HG03457 (cell line): Measurements from ENCODE around the gene AK5.

Experiments used
- ATAC-seq: cut with Tn5 transposase; IDR thresholded peaks from one replicate; pipeline ENCODE4 v1.9.1; 2021; ENCODE audit warnings: moderate number of reproducible peaks; ENCODE audit not compliant: unreplicated experiment

The AK5 gene

GRCh38 chr1:77579547-77579946 is 297.7 kb downstream of the AK5 start:
- no peak for ATAC-seq

- no peak for ATAC-seq
Measured at GRCh38 chr1:77582905-77583304, 301.1 kb downstream of the AK5 start.

GRCh38 chr1:77583483-77583882 is 301.7 kb downstream of the AK5 start:
- no peak for ATAC-seq

- ATAC-seq = no peak
Measured at GRCh38 chr1:77584884-77585283, 303.1 kb downstream of the AK5 start.

GRCh38 chr1:77585610-77586314 is 303.9 kb downstream of the AK5 start:
- ATAC-seq = no peak

- ATAC-seq = no peak
Measured at GRCh38 chr1:77589231-77589630, 307.4 kb downstream of the AK5 start.

GRCh38 chr1:77590651-77591050 is 308.8 kb downstream of the AK5 start:
- ATAC-seq = no peak

- ATAC-seq = no peak
Measured at GRCh38 chr1:77592906-77593305, 311.1 kb downstream of the AK5 start.

- peak; percentile 59 for ATAC-seq
Measured at GRCh38 chr1:77594366-77595112, 312.7 kb downstream of the AK5 start.

GRCh38 chr1:77597310-77597709 is 315.5 kb downstream of the AK5 start:
- ATAC-seq = no peak

GRCh38 chr1:77605246-77606026 is 323.6 kb downstream of the AK5 start:
- ATAC-seq = no peak

GRCh38 chr1:77608893-77609292 is 327.1 kb downstream of the AK5 start:
- ATAC-seq = no peak
